GM19452 (cell line): ENCODE results near the gene PRKCZ.
A peak's percentile ranks its signal among the peaks of the same experiment; 100 is the strongest.

Experiments
- ATAC-seq: cut with Tn5 transposase; IDR thresholded peaks from one replicate; pipeline ENCODE4 v1.9.1; 2021; ENCODE audit not compliant: unreplicated experiment

PRKCZ gene

GRCh38 chr1:2189459-2190425 lies 139.5 kb downstream of the PRKCZ start:
- peak; percentile 83 for ATAC-seq

- ATAC-seq, result no peak
Measured at GRCh38 chr1:2190491-2190976, 140.3 kb downstream of the PRKCZ start.

- ATAC-seq, result no peak
Measured at GRCh38 chr1:2192031-2192995, 142.1 kb downstream of the PRKCZ start.

GRCh38 chr1:2193514-2194281 lies 143.5 kb downstream of the PRKCZ start:
- ATAC-seq, result no peak

GRCh38 chr1:2194319-2194897 lies 144.2 kb downstream of the PRKCZ start, which contains the start of gene FAAP20:
Gene FAAP20 (minus strand): TSS chr1:2194772. CDS start chr1:2194749, 23 bp downstream.
- ATAC-seq, result peak; percentile 44

GRCh38 chr1:2194898-2195673 lies 144.9 kb downstream of the PRKCZ start:
- ATAC-seq, result peak; percentile 62

GRCh38 chr1:2195785-2196184 lies 145.6 kb downstream of the PRKCZ start:
- no peak for ATAC-seq

- no peak for ATAC-seq
Measured at GRCh38 chr1:2196901-2197638, 146.9 kb downstream of the PRKCZ start.

- no peak for ATAC-seq
Measured at GRCh38 chr1:2197707-2198165, 147.5 kb downstream of the PRKCZ start.

GRCh38 chr1:2198571-2198970 lies 148.4 kb downstream of the PRKCZ start:
- no peak for ATAC-seq

GRCh38 chr1:2199042-2199810 lies 149.0 kb downstream of the PRKCZ start:
- ATAC-seq, result no peak

GRCh38 chr1:2200308-2200943 lies 150.2 kb downstream of the PRKCZ start:
- ATAC-seq, result no peak

GRCh38 chr1:2201062-2201461 lies 150.9 kb downstream of the PRKCZ start:
- no peak for ATAC-seq

- no peak for ATAC-seq
Measured at GRCh38 chr1:2202008-2202575, 151.9 kb downstream of the PRKCZ start.

- no peak for ATAC-seq
Measured at GRCh38 chr1:2202843-2203601, 152.8 kb downstream of the PRKCZ start.
